Fibroblast of skin of back (primary cell): ENCODE data around the gene RHEX.
A peak's percentile ranks its signal among the peaks of the same experiment; 100 is the strongest.
"Not testable (repeated sequence)": the region's sequence is repeated elsewhere in the genome, so short reads cannot be mapped to it uniquely, and the experiment has no call there.

Experiments used
- DNase-seq: peaks from one replicate; pipeline ENCODE4 v3.0.0-alpha.2; 2013

RHEX gene

DNA sequence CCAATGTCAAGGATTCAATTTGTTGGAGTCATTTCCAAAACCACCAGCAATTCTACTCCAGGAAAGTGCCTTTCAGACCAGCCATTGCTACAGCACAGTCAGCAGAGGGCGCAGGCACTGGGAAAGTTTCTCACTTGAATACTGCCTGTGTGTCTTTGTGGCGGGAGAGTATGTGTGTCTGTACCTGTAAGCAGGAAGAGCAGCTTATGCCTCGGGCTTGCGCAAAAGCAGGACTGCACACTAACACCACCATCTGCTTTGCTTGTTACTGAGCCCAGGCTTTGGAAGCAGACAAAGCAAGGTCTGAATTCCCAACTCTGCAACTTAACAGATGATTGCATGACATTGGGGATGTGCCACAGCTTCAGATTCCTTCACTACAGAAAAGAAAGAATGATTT is 22.3 kb upstream of the RHEX start:
- DNase-seq, result peak; percentile 58

DNA sequence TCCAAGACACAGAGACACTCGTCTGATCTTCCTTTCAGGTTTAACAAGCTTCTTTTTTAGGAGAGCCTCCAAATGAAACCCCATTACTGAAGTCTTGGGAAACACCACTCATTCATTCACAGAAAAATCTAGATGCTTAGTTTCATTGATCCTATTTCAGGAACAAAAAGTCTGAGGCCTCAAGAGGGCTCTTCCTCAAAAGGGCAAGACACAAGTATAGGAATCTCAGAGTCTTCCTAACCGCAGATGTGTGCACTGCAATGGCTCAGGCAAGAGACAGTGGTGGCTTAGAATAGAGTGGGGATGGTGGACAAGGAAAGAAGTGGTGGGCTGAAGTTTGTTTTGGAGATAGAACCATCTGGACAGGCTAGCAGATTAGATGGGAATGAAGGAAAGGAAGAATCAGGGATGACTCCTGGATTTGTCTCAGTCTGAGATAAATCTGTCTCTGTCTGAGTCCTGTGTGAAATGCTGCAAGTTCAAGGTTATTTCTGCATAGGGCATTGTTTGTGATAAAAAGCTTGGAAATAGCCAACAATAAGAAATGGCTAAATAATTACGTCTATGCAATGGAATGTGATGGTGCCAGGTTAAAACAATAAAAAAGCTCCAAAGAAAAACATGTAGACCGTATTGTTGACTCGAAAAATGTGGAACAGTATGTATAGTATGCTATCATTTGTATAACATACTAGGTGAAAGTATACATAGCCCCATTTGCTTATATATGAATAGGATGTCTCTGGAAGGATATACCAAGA is 20.4 kb upstream of the RHEX start:
- no peak for DNase-seq

DNA sequence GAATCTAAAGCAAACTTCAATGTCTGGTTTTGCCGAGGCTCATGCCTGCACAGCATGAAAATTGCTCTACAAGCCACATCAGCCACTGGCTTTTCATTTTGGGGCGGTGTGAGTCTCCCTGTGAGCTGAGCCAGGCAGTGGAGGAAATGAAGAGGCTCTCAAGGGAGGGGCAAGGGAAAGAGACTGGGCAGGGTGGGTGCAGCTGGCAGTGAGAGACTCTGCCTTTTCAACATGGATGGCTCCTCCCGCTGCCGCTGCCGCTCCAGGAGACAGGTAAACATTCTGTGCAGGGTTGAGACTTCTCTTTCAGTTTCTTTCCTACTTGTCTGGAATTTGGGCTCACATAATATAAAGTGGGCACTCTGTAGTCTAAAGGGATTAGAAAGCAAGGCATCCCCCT is 17.9 kb upstream of the RHEX start:
- DNase-seq, result no peak

DNA sequence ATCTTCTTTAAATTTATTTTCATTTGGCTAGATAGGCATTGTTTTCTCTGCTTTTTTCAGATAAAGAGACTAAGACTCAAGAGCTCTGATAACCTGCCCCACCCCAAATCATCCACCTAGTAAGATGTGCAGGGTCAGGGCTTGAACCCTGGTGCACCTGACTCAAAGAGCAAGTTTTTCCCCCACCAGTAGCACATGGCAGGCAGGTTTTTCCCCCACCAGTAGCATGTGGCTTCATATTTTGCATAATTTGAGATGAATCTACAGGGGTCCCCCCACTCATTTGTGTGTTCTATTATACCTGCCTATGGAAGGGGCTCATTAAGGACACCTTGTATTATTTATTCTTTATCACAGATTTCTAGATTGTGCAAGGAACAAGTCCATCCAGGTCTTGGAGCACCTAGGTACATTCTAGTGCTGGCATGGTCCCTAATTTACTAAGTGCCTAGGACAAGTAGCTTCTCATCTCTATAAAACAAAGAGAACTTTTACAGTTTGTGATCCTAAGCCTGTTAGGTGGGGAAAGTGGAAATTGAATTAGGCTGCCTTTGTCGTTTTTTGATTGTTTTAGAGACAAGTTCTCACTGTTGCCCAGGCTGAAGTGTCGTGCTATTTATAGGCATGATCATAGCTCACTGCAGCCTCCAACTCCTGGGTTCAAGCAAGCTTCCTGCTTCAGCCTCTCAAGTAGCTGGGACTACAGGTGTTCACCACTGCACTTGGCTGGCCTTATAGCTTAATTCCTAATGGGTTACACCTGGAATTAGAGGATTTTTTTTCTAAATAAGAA is 16.1 kb upstream of the RHEX start:
- no peak for DNase-seq

- no peak for DNase-seq
Observed at GRCh38 chr1:206037581-206037980, 15.4 kb upstream of the RHEX start.

- DNase-seq, result no peak
Observed at GRCh38 chr1:206039046-206039973, 13.7 kb upstream of the RHEX start.

GRCh38 chr1:206040328-206040727 is 12.6 kb upstream of the RHEX start:
- no peak for DNase-seq

DNA sequence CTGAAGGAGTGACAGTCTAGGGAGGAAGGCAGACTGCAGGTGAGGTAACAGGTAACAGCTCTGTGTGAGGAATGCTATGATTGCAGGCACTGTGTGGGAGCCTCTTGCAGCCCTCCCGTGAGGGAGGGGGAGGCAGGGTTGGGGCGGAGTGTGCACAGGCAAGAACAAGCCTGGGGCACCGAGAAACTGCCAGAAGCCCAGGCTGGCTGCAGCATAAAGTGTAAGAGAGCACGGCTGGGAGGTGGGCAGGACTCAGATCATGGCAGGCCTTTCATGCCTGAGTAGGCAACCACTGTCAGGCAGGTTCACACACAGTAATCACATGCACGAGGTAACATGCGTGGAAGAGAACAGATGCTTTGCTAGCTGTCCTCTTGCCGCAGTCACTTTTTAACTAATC is 11.3 kb upstream of the RHEX start:
- no peak for DNase-seq

GRCh38 chr1:206047271-206047670 is 5.7 kb upstream of the RHEX start:
- no peak for DNase-seq

DNA sequence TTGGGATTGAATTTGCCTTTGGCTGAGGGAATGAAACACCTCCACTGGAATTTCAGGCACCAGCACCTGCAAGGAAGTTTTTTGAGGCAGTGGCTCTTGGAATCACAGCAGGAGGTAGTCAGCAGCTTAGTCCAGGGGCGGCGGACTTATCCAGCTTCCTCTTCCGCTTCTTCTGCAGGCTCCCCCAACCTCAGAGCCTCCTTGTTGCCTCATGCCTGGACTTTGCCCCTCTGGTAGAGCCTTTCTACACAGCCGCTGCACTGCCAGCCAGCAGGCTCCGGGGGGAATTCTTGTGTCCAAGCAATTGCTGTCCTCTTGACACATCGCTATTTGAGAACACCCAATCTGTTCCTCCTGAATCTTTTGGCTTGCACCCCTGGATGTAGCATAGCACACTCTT is 4.4 kb upstream of the RHEX start:
- DNase-seq, result no peak

- no peak for DNase-seq
Observed at GRCh38 chr1:206049293-206049692, 3.7 kb upstream of the RHEX start.

DNA sequence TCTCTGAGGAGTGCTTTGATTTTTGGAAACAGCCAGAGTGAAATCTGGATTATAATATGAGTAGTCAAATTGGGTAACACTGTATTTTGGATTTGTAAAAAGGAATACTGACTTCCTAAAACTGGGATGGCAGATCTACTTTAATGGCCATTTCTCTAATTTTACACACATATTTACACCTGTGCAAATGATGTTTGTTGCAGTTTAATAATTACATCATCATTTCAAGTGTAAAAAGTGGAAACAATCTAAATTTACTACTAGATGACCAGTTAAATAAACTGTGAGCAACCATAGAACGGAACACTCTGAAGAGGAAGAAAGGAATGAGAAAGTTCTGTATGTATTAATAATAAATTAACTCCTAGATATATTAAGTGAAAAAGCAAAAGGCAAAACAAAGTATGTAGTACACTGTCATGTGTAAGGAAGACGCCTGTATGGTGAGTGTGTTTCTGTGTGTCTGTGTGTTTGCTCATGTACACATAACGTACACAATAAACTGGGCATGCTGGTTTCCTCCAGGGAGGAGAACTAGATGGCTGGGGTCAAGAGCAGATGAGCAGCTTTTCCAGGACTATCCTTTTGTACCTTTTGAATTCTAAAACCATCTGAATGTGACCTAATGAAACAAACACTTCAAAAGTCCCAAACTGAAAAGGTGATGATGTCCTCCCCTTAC is 2.9 kb upstream of the RHEX start:
- no peak for DNase-seq

DNA sequence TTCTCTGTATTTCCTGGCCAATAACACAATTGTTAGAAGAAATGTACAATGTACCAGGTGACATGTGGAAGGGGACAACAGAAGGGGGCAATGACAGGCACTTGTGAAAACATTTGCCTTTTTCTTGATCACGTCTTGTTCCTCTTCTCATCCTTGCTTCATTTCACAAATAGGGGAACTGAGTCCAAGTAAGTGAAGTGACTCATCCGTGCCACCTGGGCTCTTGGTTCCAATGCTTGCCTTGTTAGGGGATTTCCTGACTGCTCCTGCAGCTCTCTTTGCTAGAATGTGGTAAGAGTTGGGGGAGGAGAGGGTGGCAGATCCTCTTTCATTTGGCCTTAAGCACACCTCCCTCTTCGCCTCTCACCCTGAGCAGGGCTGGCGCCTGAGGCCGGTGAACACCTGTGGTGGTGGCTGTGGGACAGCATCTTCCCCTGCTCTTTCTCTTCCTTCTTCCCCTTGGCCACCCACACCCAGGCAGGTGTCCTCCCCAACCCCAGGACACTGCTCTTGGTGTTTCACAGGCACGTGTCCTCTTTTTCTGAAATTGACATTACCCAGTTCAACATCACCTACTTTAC is 2.2 kb upstream of the RHEX start:
- no peak for DNase-seq

GRCh38 chr1:206052231-206052865 is 625 bp upstream of the RHEX start:
- DNase-seq, result not testable (repeated sequence)

- not testable (repeated sequence) for DNase-seq
Observed at GRCh38 chr1:206053616-206054015, 643 bp downstream of the RHEX start.

- DNase-seq, result not testable (repeated sequence)
Observed at GRCh38 chr1:206055069-206055625, 2.2 kb downstream of the RHEX start.

GRCh38 chr1:206055639-206056323 is 2.8 kb downstream of the RHEX start:
- DNase-seq, result not testable (repeated sequence)

GRCh38 chr1:206058289-206058926 is 5.4 kb downstream of the RHEX start:
- not testable (repeated sequence) for DNase-seq

- no peak for DNase-seq
Observed at GRCh38 chr1:206058927-206059292, 5.9 kb downstream of the RHEX start.

DNA sequence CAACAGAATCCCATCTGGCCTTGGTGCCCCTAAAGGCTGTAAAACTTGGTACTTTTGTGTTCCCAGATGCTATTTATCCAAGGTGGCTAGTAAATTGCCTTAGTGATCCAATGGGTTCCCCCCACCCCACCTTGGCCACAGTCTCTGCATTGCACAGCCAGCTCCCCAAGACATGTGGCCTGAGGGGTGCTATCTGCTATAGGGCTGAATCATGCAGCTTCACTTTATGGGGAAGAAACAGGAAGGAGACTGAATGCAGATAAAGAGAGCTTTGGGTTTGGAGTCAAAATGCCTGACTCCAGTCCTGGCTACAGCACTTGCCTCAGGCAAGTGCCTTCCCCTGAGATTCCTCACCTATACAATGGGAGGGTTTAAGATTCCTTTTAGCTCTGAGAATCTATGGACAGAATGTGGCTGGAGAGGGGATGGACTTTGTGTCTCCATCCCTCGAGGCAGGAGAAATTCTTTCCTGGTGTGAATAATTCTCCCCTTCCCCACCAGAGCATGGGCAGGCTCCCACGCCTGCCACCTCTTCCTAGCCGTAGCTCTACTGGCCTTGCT is 6.5 kb downstream of the RHEX start:
- DNase-seq, result no peak
